CD8-positive, alpha-beta memory T cell (primary cell): ENCODE results near the gene HSFX2. TPM values are rescaled to one million over a fixed set of nuclear protein-coding genes. Genes with fewer than 3 reads are reported as not detected.

Source experiments
- polyA plus RNA-seq: library from polyadenylated mRNA; unstranded; fragments of 300-500 nt; fragmentation: Illumina TruSeq; gene quantifications from one replicate; pipeline ENCODE4 v1.2.3, GENCODE V29; 2021
- total RNA-seq, 2 experiments: library from RNA; stranded (reverse); gene quantifications; one replicate each; pipeline ENCODE4 v1.2.3, GENCODE V29; 2021

Gene HSFX2
- total and polyA plus RNA-seq, 3 experiments from 2014 or later, result 0.29 to 0.57 TPM; not detected in 1

Other genes starting within 250 kb of the HSFX2 start
- gene IDS, start 90.0 kb downstream of the HSFX2 start, total RNA-seq, result 10 to 100 TPM; 84.6 to 86.0 TPM
- 145 TPM for gene IDS, start 90.0 kb downstream of the HSFX2 start, polyA plus RNA-seq
- gene EOLA1, start 54.3 kb downstream of the HSFX2 start, total RNA-seq, result 10 to 100 TPM; 33.4 to 35.3 TPM
- 19.9 TPM for gene EOLA1, start 54.3 kb downstream of the HSFX2 start, polyA plus RNA-seq
- not detected for gene HSFX3, start 45.4 kb downstream of the HSFX2 start, total RNA-seq
- not detected for gene HSFX3, start 45.4 kb downstream of the HSFX2 start, polyA plus RNA-seq
- not detected for gene MAGEA9B, start 7.9 kb downstream of the HSFX2 start, total RNA-seq
- gene MAGEA9B, start 7.9 kb downstream of the HSFX2 start, polyA plus RNA-seq, result not detected
- 10 to 100 TPM; 29.1 to 29.2 TPM for gene TMEM185A, start 36.5 kb upstream of the HSFX2 start, total RNA-seq
- gene TMEM185A, start 36.5 kb upstream of the HSFX2 start, polyA plus RNA-seq, result 20.0 TPM
- gene MAGEA11, start 116.7 kb upstream of the HSFX2 start, total RNA-seq, result not detected
- not detected for gene MAGEA11, start 116.7 kb upstream of the HSFX2 start, polyA plus RNA-seq
- gene HSFX1, start 178.8 kb upstream of the HSFX2 start, total RNA-seq, result under 1 TPM in 1 of 2 experiments, not detected in 1; 0.29 TPM
- 0.14 TPM for gene HSFX1, start 178.8 kb upstream of the HSFX2 start, polyA plus RNA-seq
- gene MAGEA9, start 186.6 kb upstream of the HSFX2 start, total RNA-seq, result not detected
- gene MAGEA9, start 186.6 kb upstream of the HSFX2 start, polyA plus RNA-seq, result not detected